Right hindlimb (tissue), 1 donor: Measurements from ENCODE around the gene ANKEF1.
"Not testable (repeated sequence)": the region's sequence is repeated elsewhere in the genome, so short reads cannot be mapped to it uniquely, and the experiment has no call there.

Source experiments
- DNase-seq: peaks from one replicate; pipeline ENCODE4 v3.0.0-alpha.2; 2018

The ANKEF1 gene

DNA sequence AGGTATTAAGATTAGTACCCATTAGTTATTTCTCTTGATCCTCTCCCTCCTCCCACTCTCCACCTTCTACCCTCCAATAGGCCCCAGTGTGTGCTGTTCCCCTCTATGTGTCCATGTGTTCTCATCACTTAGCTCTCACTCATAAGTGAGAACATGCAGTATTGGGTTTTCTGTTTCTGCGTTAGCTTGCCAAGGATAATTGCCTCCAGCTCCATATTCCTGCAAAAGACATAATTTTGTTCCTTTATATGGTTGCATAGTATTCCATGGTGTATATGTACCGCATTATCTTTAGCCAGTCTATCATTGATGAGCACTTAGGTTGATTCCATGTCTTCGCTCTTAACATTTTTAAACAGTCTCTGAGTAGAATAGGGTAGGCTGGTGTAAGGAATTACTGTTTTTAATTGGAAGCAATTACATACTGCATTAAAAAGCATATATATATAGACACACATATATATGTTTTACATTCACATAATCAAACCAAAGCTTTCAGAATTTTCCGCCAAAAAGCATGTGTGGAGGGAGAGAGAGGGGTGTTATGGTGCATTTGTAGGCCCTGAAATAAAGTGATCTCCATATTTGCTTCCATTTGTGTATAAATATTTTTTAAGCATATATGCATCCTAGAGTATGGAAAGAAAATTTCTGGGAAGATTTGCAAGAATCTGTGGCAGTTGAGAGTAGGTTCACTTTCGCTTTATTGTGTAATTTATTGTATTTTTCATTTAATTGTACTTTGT lies 709 bp upstream of the ANKEF1 start:
- no peak for DNase-seq

DNA sequence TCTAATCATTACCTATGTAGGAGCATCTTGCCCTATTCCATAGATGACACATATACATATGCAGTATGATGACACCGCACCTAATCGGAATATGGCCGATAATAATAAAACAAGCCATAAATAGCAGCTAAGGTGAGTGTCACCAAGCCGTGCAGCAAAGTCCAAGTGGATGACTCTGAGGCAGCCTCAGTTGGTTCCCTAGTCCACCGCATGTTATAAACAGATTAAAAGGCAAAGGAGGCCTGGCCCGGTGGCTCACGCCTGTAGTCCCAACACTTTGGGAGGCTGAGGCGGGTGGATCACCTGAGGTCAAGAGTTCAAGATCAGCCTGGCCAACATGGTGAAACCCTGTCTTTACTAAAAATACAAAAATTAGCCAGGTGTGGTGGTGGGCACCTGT lies 1.5 kb downstream of the ANKEF1 start:
- DNase-seq: not testable (repeated sequence)

DNA sequence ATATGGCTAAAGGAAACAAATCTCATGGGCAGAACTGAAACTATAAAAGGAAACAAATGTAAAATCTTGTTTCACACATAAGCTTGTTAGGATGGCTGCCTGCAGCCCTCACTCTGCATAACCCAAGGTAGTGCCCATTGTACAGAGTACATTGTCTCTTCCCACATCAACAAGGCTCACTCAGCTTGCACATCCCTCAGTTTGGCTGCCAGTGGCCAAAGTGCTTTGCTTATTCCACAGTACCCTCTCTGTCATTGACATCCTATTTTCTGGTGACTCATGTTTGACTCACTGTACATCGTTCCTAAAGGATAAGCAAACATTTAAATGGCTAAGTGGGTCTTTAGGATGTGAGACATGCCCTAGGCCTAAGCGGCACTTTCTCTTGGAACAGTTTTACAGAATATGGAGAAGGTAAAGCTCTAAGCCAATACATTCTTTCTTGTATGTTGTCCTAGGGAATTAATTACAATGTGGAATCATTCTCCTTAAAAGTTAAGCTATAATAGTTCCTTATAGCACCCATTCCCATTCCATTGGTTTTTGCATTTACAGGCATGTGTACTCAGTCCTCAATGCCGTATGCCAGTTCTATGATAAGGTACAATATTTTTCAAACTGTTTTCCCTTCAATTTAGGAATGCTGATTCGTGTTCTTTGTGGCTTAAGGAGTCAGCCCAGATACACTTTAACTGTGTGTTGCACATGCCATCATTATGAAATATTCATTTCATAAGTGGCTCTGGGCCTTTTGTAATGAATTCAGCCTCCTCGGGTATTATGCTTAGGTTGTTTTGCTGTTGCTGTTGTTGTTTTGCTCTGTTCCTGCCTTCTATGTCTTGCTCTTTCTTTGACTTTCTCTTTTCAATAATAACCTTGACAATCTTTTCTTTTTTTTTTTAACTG lies 5.5 kb downstream of the ANKEF1 start:
- no peak for DNase-seq

DNA sequence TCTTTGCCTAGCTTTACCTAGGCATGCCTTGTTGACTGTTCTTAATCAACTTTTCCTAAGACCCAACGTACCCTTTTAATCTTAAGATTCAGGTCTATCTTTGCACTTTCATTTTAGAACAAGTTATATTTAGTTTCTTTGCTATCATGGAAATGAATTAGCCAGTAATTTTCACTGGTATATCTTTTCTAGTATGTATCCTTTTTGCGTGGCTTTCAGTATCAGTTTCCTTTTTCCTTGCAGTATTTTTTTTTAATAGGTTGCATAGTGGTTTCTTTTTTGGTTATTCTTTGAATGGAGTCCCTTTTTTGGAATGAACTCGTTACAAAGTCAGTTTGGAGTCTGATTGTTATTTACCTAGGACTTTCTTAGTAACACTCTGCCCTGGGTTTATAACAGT lies 7.3 kb downstream of the ANKEF1 start:
- DNase-seq: no peak

DNA sequence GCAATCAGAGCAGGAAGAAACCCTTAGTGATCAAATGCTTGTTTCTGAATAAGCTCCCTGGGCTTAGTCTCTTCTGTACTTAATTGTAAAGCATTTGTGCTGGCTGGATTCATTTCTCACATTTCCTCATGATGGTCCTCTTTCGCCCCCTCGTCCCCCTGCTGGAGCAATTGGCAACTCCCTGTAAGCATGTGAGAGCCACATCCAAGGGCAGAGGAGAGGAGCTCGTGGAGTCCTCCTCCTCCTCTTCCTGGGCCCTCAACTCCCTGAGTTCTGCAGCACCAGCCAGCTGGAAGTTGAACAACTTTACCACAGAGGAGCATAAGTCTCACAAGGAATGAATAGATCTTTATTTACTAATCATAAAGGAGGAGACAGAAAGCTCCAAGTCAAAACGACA lies 12.6 kb downstream of the ANKEF1 start:
- no peak for DNase-seq

DNA sequence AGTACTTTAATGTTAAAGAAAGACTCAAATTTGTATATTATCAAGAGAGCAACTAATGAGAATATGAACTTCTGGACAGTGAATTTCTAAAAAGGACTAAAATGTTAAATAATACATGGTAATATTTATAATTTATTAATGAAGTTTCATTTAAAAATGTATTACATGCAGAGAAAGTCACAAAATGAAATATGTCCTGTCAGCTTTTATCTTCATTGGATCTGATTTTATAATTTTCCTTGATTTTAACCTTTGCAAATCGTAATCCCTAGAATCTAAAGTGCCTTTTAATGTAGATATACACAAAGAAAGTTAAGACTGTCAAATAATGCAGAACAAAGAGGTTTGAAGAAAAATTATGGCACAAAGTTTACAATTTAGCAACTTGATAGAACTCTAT lies 16.4 kb downstream of the ANKEF1 start:
- no peak for DNase-seq

DNA sequence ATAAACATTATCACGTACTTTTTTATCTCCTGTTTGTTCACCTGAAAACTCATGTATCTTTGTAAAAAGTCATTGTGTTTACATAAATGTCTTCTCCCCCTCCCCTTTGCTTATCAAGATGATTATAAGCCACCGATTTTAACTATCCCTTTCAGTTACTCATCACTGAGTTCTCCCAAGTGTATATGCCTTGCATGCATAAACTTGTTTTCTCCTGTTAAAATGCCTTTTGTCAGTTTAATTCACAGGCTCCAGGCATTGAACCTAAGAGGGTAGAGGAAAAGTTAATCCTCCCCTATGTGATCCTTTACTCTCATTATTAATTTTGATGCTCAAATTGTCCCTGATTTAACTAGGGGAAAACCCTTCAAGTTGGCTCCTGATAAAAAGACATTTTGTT lies 24.2 kb downstream of the ANKEF1 start:
- no peak for DNase-seq

DNA sequence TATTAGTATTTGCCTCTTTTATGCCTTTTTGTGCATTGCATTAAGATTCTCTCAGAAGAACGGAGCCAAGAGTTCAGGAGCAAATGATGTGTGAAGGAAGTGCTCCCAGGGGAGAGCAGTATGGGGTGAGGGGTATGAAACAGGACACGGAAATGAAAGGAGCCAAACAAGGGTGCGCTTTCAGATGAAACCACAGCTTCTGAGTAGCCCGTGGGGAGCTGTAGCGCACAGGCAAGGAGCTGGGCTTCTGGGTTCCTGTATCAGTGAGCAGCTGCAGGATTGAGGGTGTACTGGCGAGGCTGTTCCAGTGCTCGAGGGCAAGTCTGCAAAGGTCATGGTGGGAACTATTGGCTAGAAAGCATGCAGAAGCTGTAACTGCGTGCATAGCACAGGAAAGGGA lies 25.4 kb downstream of the ANKEF1 start:
- no peak for DNase-seq

DNA sequence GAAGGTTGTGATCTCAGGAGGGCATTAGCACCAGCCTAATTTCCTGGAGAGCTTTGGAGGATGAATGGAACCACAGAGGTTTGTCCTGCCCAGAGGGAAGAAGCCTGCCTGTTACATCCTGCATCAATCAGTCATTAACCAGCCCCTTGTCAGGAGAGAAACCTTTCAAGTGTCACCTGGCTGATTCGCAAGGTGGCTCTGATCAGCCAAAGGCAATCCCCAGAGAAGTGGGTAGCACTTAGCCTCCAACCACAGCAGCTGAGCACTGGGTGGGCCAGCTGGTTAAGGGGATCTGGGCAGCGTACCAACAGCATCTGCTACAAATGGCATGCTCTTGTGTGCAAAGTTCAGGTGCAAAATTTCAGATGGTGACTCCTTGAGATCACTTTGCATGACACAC lies 26.9 kb downstream of the ANKEF1 start:
- DNase-seq: no peak

DNA sequence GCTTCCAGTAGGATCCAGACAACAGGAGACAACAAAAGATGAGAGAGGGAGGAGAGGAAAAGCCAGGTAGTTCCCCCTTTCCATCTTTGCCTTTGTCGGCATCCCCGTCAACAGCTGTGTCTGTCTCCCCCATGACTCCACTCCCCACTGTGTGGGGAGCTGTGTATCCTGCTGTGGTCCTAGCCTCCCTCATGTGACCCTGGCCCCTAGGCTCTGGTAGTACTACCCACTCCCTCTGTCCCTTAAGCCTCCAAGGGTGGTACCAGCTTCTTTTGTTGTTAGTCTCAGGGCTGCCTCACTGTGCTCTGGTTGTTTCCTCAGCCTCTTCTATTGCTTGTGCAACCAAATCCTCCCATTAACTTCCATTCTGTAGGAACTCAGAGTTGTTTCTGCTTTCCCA lies 28.7 kb downstream of the ANKEF1 start:
- DNase-seq: no peak

DNA sequence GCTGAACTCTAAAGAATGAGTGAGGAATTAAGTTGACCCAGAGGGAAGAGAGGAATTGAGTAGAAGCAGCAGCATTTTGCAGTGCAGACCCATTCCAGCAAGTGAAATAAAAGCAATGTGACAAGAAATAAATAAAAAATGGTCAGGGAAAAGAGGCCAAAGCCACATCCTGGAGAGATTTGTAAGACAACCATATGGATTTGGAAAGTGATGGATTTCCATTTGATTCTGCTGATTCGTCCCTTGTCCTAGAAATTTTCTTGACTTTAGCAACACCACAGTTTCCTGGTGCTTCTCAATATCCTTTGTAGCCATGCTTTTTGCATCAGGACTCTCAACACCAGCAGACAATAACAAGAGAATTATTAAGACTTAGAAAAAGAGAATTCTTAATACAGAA lies 29.8 kb downstream of the ANKEF1 start:
- DNase-seq: no peak

DNA sequence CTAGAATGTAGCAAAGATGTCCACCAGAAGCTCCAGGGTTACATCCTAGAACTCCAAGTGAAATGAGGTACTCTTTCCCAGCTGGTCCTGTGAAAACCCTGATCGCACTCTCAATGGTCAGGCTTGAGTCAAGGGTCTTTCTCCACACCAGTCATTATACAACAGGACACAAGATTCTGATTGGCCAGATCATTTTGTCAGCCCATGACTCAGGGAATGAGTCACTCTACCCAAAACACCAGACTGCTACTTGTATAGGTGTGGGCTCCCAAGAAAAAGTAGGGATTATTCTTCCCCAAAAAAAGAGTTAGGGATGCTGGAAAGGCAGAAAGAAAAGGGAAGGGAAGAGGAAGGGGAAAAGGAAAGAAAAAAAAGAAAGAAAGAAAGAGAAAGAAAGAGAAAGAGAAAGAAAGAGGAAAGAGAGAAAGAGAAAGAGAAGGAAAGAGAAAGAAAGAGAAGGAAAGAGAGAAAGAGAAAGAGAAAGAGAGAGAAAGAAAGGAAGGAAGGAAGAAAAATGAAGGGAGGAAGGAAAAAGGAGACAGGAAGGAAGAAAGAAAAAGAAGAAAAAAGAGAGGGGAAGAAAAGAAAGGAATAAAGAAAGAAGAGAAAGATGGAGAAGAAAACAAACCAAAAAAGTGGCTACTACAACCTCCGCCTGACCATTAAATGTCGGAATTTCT lies 30.5 kb downstream of the ANKEF1 start:
- no peak for DNase-seq

DNA sequence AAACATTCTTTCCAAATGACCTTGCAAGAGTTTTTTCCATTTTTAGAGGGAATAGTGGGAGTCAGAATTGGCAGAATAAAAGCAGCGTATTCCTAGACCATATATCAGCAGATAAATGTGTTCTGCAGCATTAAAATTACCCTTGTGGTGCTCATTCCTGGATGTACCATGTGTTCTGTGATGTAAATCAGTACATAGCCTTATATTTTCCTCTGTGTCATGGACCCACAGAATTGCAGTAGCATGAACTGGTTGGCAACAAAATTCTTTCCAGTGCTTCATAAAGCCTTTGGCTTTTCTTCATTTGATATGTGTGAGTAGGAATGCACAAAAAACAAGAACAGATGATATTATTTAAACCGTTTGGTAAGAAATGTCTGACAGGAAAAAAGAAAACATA lies 32.5 kb downstream of the ANKEF1 start:
- no peak for DNase-seq

DNA sequence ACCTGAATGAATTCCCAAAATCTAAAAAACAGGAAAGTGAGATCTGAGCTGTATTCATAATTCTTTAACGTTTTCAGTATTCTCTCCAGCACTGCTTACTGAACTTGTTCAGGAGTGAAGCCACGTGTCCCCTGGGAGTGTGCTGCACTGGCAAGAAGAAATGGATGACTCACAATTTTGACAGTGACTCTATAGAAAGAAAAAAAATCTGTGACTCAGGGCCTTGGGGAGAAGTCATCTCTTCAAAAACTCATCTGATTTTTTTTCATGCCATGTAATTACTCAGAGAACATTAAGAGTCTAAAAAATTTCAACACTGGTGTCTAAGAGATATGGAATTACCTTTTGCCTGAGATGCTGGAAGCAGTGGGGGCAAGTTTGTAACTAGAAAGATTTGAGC lies 39.7 kb downstream of the ANKEF1 start:
- DNase-seq: no peak

DNA sequence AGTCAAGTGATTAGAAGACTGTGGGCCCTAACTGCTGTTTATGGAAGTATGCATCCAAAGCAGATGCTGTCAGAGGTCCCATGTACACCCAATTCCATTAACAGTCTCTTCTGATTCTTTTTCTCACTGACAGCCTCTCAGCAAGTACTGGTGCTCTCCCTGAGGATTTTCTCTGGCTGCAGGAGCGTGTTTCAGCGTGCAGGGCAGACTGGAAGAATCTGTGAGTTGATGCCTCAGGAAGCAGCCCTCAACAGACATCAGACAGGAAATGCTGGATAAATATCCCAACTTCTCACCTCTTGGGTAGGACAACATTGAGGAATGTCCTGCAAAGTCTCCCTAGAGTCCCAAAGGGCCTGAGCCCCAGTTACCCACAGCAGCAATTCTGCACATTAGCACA lies 40.8 kb downstream of the ANKEF1 start:
- DNase-seq: no peak

DNA sequence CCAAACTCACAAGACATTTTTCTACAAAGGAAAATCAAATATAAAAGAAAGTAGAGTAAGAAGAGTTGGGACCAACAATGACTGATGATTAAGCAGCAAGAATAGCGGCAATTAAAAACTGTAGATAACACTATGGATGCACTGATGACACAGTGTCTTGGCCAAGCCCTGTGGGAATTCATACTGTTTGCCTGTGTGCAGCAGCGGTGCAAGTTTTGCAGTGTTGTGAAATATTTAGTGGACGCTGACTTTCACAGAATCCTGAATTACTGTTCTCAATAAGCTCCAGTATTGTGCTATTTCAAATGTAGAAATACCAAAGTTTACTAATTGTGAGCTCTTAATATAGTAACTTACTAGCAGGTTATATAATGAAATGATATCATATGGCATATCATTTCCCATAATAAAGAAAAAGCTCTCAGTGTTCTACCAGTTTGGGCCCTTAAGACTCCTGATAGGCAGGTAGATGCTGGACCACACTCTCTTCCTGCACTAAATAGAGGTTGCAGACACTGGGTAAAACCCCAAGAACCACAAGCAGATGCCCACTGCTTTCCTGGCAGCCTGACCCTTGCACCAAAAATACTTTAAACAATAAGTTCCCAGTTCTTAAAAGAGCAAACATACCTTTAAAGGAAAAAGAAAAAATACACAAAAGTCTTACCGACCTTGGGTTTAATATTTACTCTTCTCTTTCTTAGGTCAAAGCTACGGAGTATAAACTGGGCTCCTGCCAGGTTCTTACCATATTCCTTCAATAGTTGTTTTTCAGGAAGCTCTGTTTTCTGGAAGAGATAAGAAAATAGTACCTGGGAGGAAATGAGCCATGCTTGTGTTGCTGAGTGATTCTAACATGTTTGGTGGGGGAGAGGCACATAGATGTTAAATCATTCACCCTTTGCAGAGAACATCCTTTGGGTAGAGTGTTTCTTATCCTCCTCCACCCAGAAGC lies 41.6 kb downstream of the ANKEF1 start:
- DNase-seq: no peak

DNA sequence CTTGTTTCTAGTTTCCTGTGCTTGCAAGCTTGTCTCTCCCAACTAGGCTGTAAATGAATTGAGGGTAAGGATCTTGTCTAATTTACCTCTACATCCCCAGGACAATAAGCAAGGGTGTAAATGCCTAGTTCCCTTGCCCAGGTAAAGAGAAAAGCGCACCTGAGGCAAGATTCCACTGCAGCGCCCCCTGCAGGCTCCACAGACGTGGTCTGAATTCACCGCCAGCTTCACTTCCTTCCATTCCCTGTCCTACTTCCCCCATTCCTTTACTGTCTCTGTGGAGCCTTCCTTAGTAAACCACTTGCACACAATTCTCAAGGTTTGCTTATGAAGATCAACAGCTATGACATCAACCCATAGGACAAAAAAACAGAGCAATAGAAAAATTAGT lies 42.3 kb downstream of the ANKEF1 start:
- DNase-seq: no peak

DNA sequence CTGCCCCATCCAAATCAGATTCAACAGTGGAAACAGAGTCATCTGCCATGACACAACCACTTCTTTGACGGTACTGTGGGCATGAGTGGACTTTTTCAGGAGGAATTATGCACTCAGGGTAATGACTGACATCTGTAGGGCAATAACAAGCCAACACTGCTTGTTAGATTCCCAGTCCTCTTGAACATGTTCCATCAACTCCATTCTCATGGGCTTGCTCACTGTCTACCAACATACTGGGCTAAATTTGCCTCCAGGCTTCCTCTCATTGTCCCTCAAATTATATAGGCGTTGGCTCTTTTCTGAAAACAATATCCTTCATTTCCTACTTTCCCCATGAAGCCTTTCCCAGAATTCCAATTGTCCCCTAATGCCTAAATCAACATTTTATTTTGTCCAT lies 43.1 kb downstream of the ANKEF1 start:
- DNase-seq: no peak

DNA sequence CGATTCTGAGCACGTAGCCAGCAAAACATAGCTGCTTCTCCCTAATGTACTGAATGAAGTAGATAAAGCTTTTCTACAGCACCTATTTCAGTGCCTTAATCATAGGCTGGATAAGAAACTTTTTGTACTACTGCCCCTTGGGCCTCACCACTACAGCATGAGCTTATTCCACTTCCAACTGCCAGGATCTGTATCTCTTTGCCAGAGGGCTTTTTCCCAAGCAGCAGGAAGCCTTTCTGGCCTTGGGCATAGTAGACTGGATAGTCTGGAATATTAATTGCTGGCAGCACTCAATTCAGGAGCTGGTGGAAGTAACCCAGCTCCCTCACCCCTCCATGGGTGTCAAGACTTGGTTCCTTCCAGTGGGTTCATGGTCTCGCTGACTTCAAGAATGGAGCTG lies 43.6 kb downstream of the ANKEF1 start:
- no peak for DNase-seq

DNA sequence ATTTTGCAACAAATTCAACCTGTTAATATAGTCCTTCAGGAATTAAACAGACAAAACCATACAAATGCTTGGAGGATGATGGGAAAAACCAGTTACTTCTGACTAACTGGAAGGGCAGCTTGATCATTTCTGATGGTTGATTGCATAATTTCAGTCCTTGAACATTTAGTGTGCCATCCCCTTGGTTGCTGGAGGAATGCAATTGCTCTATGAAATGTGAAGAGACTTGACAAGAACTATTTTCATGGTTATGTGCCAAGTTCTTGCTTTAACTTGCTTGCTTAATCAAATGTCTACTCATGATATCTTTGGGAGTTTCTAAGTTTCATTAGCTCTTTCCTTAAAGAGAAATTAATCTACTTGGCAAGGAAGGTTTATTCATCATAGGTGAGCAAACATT lies 45.2 kb downstream of the ANKEF1 start:
- DNase-seq: no peak

DNA sequence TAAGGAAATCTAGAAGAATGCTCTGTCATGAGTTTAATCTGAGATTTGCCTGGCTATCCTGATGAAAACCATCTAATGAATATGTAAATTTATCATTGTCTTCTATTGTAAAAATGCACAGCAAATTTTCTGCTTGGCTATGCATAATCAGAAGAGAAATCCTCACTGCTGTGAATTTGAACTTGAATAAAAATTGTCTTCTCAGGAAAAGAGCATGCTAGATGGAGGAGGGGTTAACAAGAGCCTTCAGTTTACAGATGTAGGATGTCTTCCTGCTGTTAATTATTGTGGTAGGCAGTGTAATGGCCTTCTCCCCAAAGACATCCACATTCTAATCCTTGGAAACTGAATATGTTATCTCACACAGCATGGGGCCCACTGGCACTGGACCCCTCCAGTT lies 45.8 kb downstream of the ANKEF1 start:
- DNase-seq: no peak

DNA sequence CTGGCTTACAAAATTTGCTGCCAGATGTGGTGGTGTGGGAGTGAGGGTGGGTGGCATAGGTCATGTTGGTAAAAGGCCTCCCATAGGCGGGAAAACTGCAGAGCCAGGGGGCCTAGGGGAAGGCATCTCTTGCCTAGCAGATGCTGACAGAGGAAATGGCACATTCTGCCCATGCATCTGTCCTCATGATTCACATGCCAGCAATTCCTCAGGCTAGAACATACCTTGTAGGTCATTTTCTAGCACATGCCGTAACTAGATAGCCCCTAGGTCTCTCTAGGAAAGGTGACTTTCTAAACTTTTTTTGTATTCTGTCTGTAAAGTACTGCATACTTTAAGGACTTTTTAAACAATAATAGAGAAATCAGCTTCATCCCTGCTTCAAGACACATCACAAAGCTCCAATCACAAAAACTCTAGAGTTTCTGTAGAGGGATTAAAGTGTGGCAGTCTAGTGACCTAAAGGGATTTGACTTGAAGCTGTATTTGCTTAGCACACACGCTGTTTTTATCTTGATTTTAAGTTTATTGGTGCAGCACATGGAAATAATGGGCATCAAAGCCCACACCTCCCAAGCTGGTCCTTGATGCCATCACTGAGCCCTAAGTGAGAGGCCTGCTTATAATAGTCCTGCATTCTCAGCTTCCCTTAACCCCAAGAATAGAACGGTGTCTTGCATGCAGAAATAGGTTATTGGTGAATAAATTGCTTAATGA lies 55.2 kb downstream of the ANKEF1 start:
- no peak for DNase-seq
